ENCODE results near the gene ACOT4.
"Not testable (repeated sequence)": the region's sequence is repeated elsewhere in the genome, so short reads cannot be mapped to it uniquely, and the experiment has no call there.

Gene ACOT4

DNA sequence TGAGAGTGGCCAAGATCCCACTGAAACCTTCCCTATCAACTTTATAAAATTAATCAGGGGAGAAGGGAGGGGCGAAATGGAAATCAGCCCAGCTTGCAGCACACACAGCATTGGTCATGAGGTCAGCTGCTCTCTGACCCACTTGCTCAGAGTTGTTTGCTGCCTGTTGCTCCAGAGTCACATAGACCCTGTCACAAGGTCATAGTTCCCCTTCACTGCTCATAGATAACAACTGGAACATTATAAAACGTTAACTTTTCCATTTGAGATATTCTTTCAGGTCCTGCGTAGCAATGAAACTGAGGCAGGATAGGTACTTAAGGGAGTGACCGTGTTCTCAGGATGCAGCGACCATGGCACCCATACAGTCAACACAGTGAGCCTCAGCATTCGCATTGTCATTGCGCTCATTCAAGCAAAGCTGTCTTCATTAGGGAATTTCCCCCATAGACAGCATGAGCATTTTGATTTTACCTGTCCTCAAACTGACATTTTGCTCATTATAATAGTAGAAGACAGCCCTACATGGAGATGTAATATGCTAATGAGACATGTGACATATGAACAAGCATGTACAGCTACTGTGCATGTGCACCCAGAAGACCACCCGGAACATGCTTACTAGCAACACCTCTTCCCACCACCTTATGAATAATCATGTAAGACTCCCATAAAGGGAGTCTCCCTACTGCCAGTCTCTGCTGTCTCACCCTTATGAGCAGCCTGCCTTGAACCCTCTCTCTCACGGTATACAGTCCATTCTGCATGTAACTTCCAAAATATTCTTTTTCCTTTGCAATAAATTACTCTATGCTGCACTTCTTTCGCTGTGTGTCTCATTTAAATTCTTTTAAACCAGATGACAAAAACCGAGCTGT, 9.3 kb upstream of the ACOT4 start:
- DNase-seq: not testable (repeated sequence)

DNA sequence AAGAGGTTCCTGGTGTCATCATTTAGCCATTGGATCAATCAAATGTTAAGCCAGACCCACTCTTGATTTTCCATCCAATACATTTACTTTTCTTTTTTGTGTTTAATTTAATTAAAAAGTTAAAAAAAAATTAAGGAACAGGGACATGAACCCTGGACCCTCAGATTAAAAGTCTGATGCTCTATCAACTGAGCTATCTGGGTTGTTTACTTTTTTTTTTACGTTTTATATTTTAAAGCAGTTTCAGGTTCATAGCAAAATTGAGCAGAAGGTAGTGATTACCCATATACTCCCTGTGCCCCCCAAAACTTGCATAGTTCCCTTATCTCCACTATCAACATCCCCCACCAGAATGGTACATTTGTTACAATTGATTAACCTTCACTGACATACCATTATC, 3.0 kb upstream of the ACOT4 start:
- no peak for DNase-seq

GRCh38 chr14:73589116-73589515, 2.6 kb upstream of the ACOT4 start:
- DNase-seq: no peak

- not testable (repeated sequence) for DNase-seq
Measured at GRCh38 chr14:73590673-73591004, 1.0 kb upstream of the ACOT4 start.

DNA sequence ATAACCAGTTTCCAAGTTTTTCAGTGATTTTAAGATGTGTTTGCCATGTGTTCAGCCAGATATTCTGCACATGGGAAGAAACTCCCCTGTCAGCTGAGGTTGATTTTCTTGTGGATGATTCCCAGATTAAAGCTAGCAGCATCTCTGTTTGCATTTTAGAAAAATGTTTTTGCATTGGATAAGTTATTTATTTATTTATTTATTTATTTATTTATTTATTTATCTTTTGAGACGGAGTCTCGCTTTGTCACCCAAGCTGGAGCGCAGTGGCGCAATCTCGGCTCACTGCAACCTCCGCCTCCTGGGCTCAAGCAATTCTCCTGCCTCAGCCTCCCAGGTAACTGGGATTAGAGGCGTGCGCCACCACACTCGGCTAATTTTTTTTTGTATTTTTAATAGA, 2.8 kb downstream of the ACOT4 start:
- DNase-seq: no peak

- DNase-seq: no peak
Measured at GRCh38 chr14:73599499-73599898, 7.8 kb downstream of the ACOT4 start.

- no peak for DNase-seq
Measured at GRCh38 chr14:73602994-73603393, 11.3 kb downstream of the ACOT4 start.

DNA sequence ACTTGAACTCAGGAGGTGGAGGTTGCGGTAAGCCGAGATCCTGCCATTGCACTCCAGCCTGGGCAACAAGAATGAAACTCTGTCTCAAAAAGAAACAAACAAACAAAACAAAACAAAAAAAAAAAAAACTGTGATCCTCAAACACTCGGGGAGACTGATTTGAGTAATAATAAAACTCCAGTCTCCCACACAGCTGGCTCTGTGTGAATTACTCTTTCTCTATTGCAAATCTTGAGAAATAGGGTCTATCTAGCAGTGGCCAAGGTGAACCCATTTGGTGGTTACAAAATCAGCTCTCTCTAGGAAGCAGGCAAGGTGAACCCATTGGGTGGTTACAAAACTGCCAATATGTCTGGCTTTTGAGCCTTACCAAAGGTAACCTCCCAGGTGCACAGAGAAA, 14.6 kb downstream of the ACOT4 start:
- DNase-seq: no peak

DNA sequence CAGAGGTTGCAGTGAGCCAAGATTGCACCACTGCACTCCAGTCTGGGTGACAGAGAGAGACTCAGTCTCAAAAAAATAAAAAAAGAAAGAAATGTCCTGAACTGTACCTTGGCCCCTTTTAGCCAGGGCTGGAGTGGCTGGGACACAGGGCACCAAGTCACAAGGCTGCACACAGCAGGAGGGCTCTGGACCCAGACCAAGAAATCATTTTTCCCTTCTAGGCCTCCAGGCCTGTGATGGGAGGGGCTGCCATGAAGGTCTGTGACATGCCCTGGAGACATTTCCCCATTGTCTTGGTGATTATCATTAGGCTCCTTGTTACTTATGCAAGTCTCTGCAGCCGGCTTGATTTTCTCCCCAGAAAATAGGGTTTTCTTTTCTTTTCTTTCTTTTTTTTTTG, 15.6 kb downstream of the ACOT4 start:
- no peak for DNase-seq

- DNase-seq: no peak
Measured at GRCh38 chr14:73610687-73611086, 19.0 kb downstream of the ACOT4 start.

- peak; percentile 70 for DNase-seq
Measured at GRCh38 chr14:73612339-73613045, 20.8 kb downstream of the ACOT4 start, which contains the start of gene ACOT6. Gene ACOT6 (plus strand): TSS chr14:73612517. CDS start chr14:73612572, 55 bp downstream.

DNA sequence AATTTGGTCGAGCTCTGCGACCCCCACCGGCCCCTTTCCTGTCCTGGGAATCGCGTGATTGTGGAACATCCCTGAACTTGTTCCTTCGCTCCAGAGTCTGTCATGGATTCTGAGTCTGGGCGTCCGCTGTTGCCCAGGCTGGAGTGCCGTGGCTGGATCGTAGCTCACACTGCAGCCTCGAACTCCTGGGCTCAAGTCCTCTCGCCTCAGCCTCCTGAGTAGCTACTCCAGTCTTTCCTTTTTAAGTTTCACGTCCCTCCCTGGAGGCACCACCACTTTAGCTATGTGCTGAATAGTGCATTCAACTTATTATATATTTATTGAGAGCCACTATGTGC, 21.3 kb downstream of the ACOT4 start:
- DNase-seq: no peak

GRCh38 chr14:73613419-73613963, 21.8 kb downstream of the ACOT4 start:
- no peak for DNase-seq

DNA sequence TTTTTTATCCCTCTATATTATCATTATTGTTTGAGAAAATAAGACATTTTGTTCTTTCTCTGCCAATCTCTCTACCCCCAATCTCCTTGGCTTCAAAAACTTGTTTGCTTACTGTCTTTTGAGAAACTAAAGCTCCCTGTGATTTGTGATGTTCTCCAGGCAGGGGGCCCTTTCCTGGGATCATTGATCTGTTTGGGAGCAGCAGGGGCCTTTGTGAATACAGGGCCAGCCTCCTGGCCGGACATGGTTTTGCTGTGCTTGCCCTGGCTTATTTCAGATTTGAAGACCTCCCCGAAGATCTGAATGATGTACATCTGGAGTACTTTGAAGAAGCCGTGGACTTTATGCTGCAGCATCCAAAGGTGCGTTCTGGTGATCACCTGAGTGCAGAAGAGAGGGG, 25.2 kb downstream of the ACOT4 start:
- no peak for DNase-seq

GRCh38 chr14:73619524-73619923, 27.9 kb downstream of the ACOT4 start:
- no peak for DNase-seq

- no peak for DNase-seq
Measured at GRCh38 chr14:73620268-73620667, 28.6 kb downstream of the ACOT4 start.

- no peak for DNase-seq
Measured at GRCh38 chr14:73623504-73624054, 31.9 kb downstream of the ACOT4 start.

DNA sequence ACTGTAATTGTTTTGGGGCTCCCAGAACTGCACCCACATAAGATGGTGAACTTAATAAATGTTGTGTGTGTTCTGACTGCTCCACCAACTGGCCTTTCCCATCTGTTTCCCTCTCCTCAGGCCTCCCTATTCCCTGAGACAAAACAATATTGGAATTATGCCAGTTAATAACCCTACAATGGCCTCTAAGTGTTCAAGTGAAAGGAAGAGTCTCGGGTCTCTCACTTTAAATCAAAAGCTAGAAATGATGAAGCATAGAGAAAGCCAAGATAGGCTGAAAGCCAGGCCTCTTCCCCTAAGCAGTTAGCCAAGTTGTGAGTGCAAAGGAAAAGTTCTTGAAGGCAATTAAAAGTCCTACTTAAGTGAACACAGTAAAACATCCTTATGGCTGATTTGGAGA, 34.0 kb downstream of the ACOT4 start:
- DNase-seq: no peak

- no peak for DNase-seq
Measured at GRCh38 chr14:73627151-73627558, 35.5 kb downstream of the ACOT4 start.

DNA sequence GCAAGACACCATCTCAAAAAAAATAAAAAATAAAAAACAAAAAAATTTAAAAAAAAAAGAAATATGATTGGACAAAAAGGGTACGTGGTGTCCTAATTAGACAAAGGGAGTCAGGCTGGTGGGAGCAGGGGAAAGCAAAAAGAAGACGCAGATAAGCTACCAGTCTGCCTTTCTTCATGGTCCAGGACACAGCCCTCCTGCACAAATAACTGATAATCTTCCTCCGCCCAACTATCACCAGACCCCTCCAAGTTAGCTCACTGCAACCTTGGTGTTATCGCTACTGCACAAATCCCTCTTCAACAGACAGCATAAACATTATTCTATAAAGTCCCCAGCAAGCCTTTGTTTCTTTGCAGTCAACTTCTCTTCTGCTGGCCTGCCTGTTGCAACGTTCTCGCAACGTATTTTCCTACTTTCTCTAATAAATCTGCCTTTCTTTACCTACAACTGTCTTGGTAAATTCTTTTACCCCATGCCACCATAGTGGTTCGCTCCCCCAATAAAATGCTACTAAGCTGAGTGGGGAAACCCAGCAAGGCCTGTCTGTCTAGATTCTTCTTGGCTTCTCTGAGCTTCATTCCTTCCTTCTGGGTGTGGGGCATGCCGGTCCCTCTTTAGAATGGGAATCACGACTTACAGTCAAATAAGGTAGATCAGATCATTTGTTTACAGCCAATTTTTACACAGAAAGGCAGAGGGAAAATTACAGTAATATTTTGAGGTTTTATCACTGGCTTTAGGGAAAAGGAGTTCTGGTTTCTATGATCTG, 38.5 kb downstream of the ACOT4 start:
- DNase-seq: no peak

- peak; percentile 71 for DNase-seq
Measured at GRCh38 chr14:73633116-73634010, 41.7 kb downstream of the ACOT4 start.

Measured in CD4-positive, alpha-beta T cell treated with Interleukin-12 subunit alpha and Interleukin-12 subunit beta, for 1 hour (primary cell).